IPS-11a (cell line): ENCODE measurements around the gene SHOX.
"Not testable (repeated sequence)": the region's sequence is repeated elsewhere in the genome, so short reads cannot be mapped to it uniquely, and the experiment has no call there.

Source experiments
- H3K4me3 ChIP-seq: one replicate; pipeline ENCODE4 v1.5.1; 2013; ENCODE audit warnings: low read depth, low read length, control low read depth

Gene SHOX

GRCh38 chrX:621705-622503, 8.7 kb upstream of the SHOX start:
- H3K4me3 ChIP-seq: no peak overlapping the region

- not testable (repeated sequence) for H3K4me3 ChIP-seq
These were observed 7.8 kb upstream of the SHOX start for GRCh38 chrX:622802-623201.

GRCh38 chrX:623268-623598, 7.4 kb upstream of the SHOX start:
- no peak overlapping the region for H3K4me3 ChIP-seq

GRCh38 chrX:623599-624315, 6.8 kb upstream of the SHOX start:
- no peak overlapping the region for H3K4me3 ChIP-seq

- H3K4me3 ChIP-seq: no peak overlapping the region
These were observed 5.4 kb upstream of the SHOX start for GRCh38 chrX:625137-625691.

- not testable (repeated sequence) for H3K4me3 ChIP-seq
These were observed 4.5 kb upstream of the SHOX start for GRCh38 chrX:626047-626446.

- no peak overlapping the region for H3K4me3 ChIP-seq
These were observed 3.7 kb upstream of the SHOX start for GRCh38 chrX:626745-627509.

GRCh38 chrX:627510-627981, 3.0 kb upstream of the SHOX start:
- H3K4me3 ChIP-seq: no peak overlapping the region

GRCh38 chrX:627995-628394, 2.6 kb upstream of the SHOX start:
- H3K4me3 ChIP-seq: no peak overlapping the region

GRCh38 chrX:629230-630006, 1.2 kb upstream of the SHOX start:
- no peak overlapping the region for H3K4me3 ChIP-seq

GRCh38 chrX:630007-630611, 482 bp upstream of the SHOX start:
- H3K4me3 ChIP-seq: peak overlapping the region; percentile 20

GRCh38 chrX:631802-632365, 1.3 kb downstream of the SHOX start:
- no peak overlapping the region for H3K4me3 ChIP-seq

- no peak overlapping the region for H3K4me3 ChIP-seq
These were observed 1.9 kb downstream of the SHOX start for GRCh38 chrX:632366-633042.

GRCh38 chrX:633043-633984, 2.7 kb downstream of the SHOX start:
- no peak overlapping the region for H3K4me3 ChIP-seq

GRCh38 chrX:633985-634958, 3.7 kb downstream of the SHOX start:
- no peak overlapping the region for H3K4me3 ChIP-seq

- H3K4me3 ChIP-seq: no peak overlapping the region
These were observed 5.0 kb downstream of the SHOX start for GRCh38 chrX:635428-636090.
